BLaER1 (cell line): ENCODE data around the gene ITGA5.

ENCODE experiments used
- H3K27ac ChIP-seq: shearing (Covaris generic); formaldehyde crosslinking; 2 replicates; pipeline ENCODE4 v1.8.1; 2022
- H3K27me3 ChIP-seq: shearing (Covaris generic); formaldehyde crosslinking; 2 replicates; pipeline ENCODE4 v1.8.1; 2022
- H3K36me3 ChIP-seq: shearing (Covaris generic); formaldehyde crosslinking; 2 replicates; pipeline ENCODE4 v1.8.1; 2022
- H3K4me1 ChIP-seq: shearing (Covaris generic); formaldehyde crosslinking; 2 replicates; pipeline ENCODE4 v1.8.1; 2022
- H3K4me2 ChIP-seq: shearing (Covaris generic); formaldehyde crosslinking; 2 replicates; pipeline ENCODE4 v1.8.1; 2022
- H3K4me3 ChIP-seq: shearing (Covaris generic); formaldehyde crosslinking; 2 replicates; pipeline ENCODE4 v1.8.1; 2022
- H3K9ac ChIP-seq: shearing (Covaris generic); formaldehyde crosslinking; 2 replicates; pipeline ENCODE4 v1.8.1; 2022
- H3K9me3 ChIP-seq: shearing (Covaris generic); formaldehyde crosslinking; 2 replicates; pipeline ENCODE4 v1.8.1; 2022
- H4K20me1 ChIP-seq: shearing (Covaris generic); formaldehyde crosslinking; 2 replicates; pipeline ENCODE4 v1.8.1; 2022
- Cebpa-rat ChIP-seq: shearing (Covaris generic); IDR thresholded peaks from 2 replicates; pipeline ENCODE4 v1.8.1; 2022

The ITGA5 gene

GRCh38 chr12:54398995-54399793, 19.9 kb downstream of the ITGA5 start:
- H3K4me2 ChIP-seq = no peak overlapping the region
- no peaks in the 10 kb centered on the region for H3K27me3 ChIP-seq
- H3K36me3 ChIP-seq = peaks cover 98% of the 10 kb centered on the region
- H4K20me1 ChIP-seq = peaks cover 58% of the 10 kb centered on the region
- peaks cover 25% of the 10 kb centered on the region for H3K4me1 ChIP-seq
- no peak overlapping the region for H3K27ac ChIP-seq
- no peaks in the 10 kb centered on the region for H3K9me3 ChIP-seq
- H3K9ac ChIP-seq = no peak overlapping the region
- no peak overlapping the region for H3K4me3 ChIP-seq
- no peak for TF ChIP-seq Cebpa-rat

GRCh38 chr12:54398218-54398617, 20.8 kb downstream of the ITGA5 start:
- Histone ChIP-seq H3K4me2 (no peak overlapping the region), H3K9ac (no peak overlapping the region), H3K9me3 (no peaks in the 10 kb centered on the region), H4K20me1 (peaks cover 59% of the 10 kb centered on the region), H3K27me3 (no peaks in the 10 kb centered on the region), H3K4me1 (peaks cover 34% of the 10 kb centered on the region), H3K36me3 (peaks cover 97% of the 10 kb centered on the region), H3K27ac (no peak overlapping the region), H3K4me3 (no peak overlapping the region)
- TF ChIP-seq Cebpa-rat = no peak

- H3K9ac ChIP-seq = no peak overlapping the region
- peaks cover 92% of the 10 kb centered on the region for H3K36me3 ChIP-seq
- no peak overlapping the region for H3K4me2 ChIP-seq
- no peaks in the 10 kb centered on the region for H3K27me3 ChIP-seq
- peaks cover 45% of the 10 kb centered on the region for H3K4me1 ChIP-seq
- no peak overlapping the region for H3K27ac ChIP-seq
- no peaks in the 10 kb centered on the region for H3K9me3 ChIP-seq
- no peak for TF ChIP-seq Cebpa-rat
- peaks cover 56% of the 10 kb centered on the region for H4K20me1 ChIP-seq
- no peak overlapping the region for H3K4me3 ChIP-seq
Observed at GRCh38 chr12:54397157-54397556, 21.9 kb downstream of the ITGA5 start.

GRCh38 chr12:54395545-54395944, 23.5 kb downstream of the ITGA5 start:
- Histone ChIP-seq H3K4me1 (peaks cover 52% of the 10 kb centered on the region), H4K20me1 (peaks cover 45% of the 10 kb centered on the region), H3K4me3 (no peak overlapping the region), H3K36me3 (peaks cover 76% of the 10 kb centered on the region), H3K9me3 (no peaks in the 10 kb centered on the region), H3K4me2 (no peak overlapping the region), H3K27me3 (no peaks in the 10 kb centered on the region), H3K27ac (no peak overlapping the region), H3K9ac (no peak overlapping the region)
- no peak for TF ChIP-seq Cebpa-rat

- Histone ChIP-seq H3K4me2 (no peak overlapping the region), H3K4me1 (peaks cover 56% of the 10 kb centered on the region), H3K27me3 (no peaks in the 10 kb centered on the region), H3K9me3 (no peaks in the 10 kb centered on the region), H3K36me3 (peaks cover 70% of the 10 kb centered on the region), H3K27ac (no peak overlapping the region), H4K20me1 (peaks cover 40% of the 10 kb centered on the region), H3K9ac (peak overlapping the region; percentile 7; the same call in 1 of the 2 replicates), H3K4me3 (no peak overlapping the region)
- TF ChIP-seq Cebpa-rat = no peak
Observed at GRCh38 chr12:54394986-54395385, 24.1 kb downstream of the ITGA5 start.

- no peak overlapping the region for H3K27ac ChIP-seq
- H3K4me3 ChIP-seq = no peak overlapping the region
- H3K4me2 ChIP-seq = peak overlapping the region; percentile 86
- H3K4me1 ChIP-seq = peaks cover 63% of the 10 kb centered on the region
- H3K9me3 ChIP-seq = no peaks in the 10 kb centered on the region
- H4K20me1 ChIP-seq = peaks cover 33% of the 10 kb centered on the region; the same call in 1 of the 2 replicates
- H3K36me3 ChIP-seq = peaks cover 63% of the 10 kb centered on the region
- no peaks in the 10 kb centered on the region for H3K27me3 ChIP-seq
- no peak overlapping the region for H3K9ac ChIP-seq
- TF ChIP-seq Cebpa-rat = no peak
Observed at GRCh38 chr12:54394281-54394719, 24.8 kb downstream of the ITGA5 start.

GRCh38 chr12:54393743-54394142, 25.3 kb downstream of the ITGA5 start:
- peaks cover 33% of the 10 kb centered on the region; the same call in 1 of the 2 replicates for H4K20me1 ChIP-seq
- no peaks in the 10 kb centered on the region for H3K27me3 ChIP-seq
- peak overlapping the region; percentile 54 for H3K9ac ChIP-seq
- no peak for TF ChIP-seq Cebpa-rat
- no peak overlapping the region for H3K4me3 ChIP-seq
- H3K27ac ChIP-seq = peak overlapping the region; percentile 57
- H3K4me1 ChIP-seq = peaks cover 65% of the 10 kb centered on the region
- H3K9me3 ChIP-seq = no peaks in the 10 kb centered on the region
- H3K36me3 ChIP-seq = peaks cover 58% of the 10 kb centered on the region
- peak overlapping the region; percentile 86 for H3K4me2 ChIP-seq

- H3K4me3 ChIP-seq = no peak overlapping the region
- H3K4me2 ChIP-seq = peak overlapping the region; percentile 86
- H3K27ac ChIP-seq = peak overlapping the region; percentile 57
- H3K9ac ChIP-seq = peak overlapping the region; percentile 54
- H3K9me3 ChIP-seq = no peaks in the 10 kb centered on the region
- H3K36me3 ChIP-seq = peaks cover 52% of the 10 kb centered on the region
- H3K4me1 ChIP-seq = peaks cover 66% of the 10 kb centered on the region
- H4K20me1 ChIP-seq = peaks cover 33% of the 10 kb centered on the region; the same call in 1 of the 2 replicates
- no peaks in the 10 kb centered on the region for H3K27me3 ChIP-seq
- TF ChIP-seq Cebpa-rat = no peak
Observed at GRCh38 chr12:54393207-54393609, 25.9 kb downstream of the ITGA5 start.

- peaks cover 71% of the 10 kb centered on the region for H3K4me1 ChIP-seq
- H3K27ac ChIP-seq = 0 out of 2 replicates have a peak overlapping the region, but pooled peaks have one; percentile 57
- no peak for TF ChIP-seq Cebpa-rat
- peak overlapping the region; percentile 86 for H3K4me2 ChIP-seq
- H3K36me3 ChIP-seq = peaks cover 47% of the 10 kb centered on the region
- no peaks in the 10 kb centered on the region for H3K9me3 ChIP-seq
- no peaks in the 10 kb centered on the region for H3K27me3 ChIP-seq
- no peak overlapping the region for H3K4me3 ChIP-seq
- peaks cover 33% of the 10 kb centered on the region; the same call in 1 of the 2 replicates for H4K20me1 ChIP-seq
- no peak overlapping the region for H3K9ac ChIP-seq
Observed at GRCh38 chr12:54392485-54393206, 26.4 kb downstream of the ITGA5 start.
